SK-N-SH treated with all-trans-retinoic acid at 6 μM for 48 hours (cell line): Measurements from ENCODE around the gene EPC2.

Experiments used
- ARNTL ChIP-seq: fragments of 450-650 bp; formaldehyde crosslinking; IDR thresholded peaks from 2 replicates; pipeline ENCODE4 v1.5.0; 2020; ENCODE audit warnings: low read depth, mild to moderate bottlenecking, moderate library complexity, borderline replicate concordance
- CREB5 ChIP-seq: fragments of 250-450 bp; sonication (Bioruptor Pico); IDR thresholded peaks from 2 replicates; pipeline ENCODE4 v1.5.1; 2020; ENCODE audit warnings: low read depth, mild to moderate bottlenecking, moderate library complexity
- GLIS3 ChIP-seq: fragments of 250-450 bp; sonication (Bioruptor Pico); IDR thresholded peaks from 2 replicates; pipeline ENCODE4 v1.5.0; 2020; ENCODE audit warnings: mild to moderate bottlenecking, moderate library complexity
- PATZ1 ChIP-seq: fragments of 250-450 bp; sonication (Bioruptor Pico); IDR thresholded peaks from 2 replicates; pipeline ENCODE4 v1.8.0; 2020; ENCODE audit warnings: mild to moderate bottlenecking, moderate library complexity, borderline replicate concordance
- PPARA ChIP-seq: fragments of 250-450 bp; sonication (Bioruptor Pico); IDR thresholded peaks from 2 replicates; pipeline ENCODE4 v1.5.0; 2020; ENCODE audit warnings: mild to moderate bottlenecking, borderline replicate concordance
- SNAI2 ChIP-seq: fragments of 250-450 bp; sonication (Bioruptor Pico); IDR thresholded peaks from 2 replicates; pipeline ENCODE4 v1.5.0; 2020; ENCODE audit warnings: mild to moderate bottlenecking, moderate library complexity
- ZC3H10 ChIP-seq: fragments of 250-450 bp; sonication (Bioruptor Pico); IDR thresholded peaks from 2 replicates; pipeline ENCODE4 v1.5.1; 2021; ENCODE audit warnings: mild to moderate bottlenecking, moderate library complexity
- ZFP3 ChIP-seq: fragments of 250-450 bp; sonication (Bioruptor Pico); IDR thresholded peaks from 2 replicates; pipeline ENCODE4 v1.5.0; 2020; ENCODE audit warnings: mild to moderate bottlenecking, moderate library complexity
- ZFP30 ChIP-seq: fragments of 450-650 bp; formaldehyde crosslinking; IDR thresholded peaks from 2 replicates; pipeline ENCODE4 v1.5.0; 2022; ENCODE audit warnings: mild to moderate bottlenecking, moderate library complexity
- ZNF565 ChIP-seq: fragments of 450-650 bp; formaldehyde crosslinking; conservative IDR thresholded peaks from 2 replicates; pipeline ENCODE4 v1.5.0; 2020; ENCODE audit warnings: low read depth, mild to moderate bottlenecking, moderate library complexity
- TF ChIP-seq, protein P1 (sequence below): fragments of 250-450 bp; sonication (Bioruptor Pico); IDR thresholded peaks from 2 replicates; pipeline ENCODE4 v1.8.0; 2021; ENCODE audit warnings: low read depth, mild to moderate bottlenecking, moderate library complexity, borderline replicate concordance

DNA sequence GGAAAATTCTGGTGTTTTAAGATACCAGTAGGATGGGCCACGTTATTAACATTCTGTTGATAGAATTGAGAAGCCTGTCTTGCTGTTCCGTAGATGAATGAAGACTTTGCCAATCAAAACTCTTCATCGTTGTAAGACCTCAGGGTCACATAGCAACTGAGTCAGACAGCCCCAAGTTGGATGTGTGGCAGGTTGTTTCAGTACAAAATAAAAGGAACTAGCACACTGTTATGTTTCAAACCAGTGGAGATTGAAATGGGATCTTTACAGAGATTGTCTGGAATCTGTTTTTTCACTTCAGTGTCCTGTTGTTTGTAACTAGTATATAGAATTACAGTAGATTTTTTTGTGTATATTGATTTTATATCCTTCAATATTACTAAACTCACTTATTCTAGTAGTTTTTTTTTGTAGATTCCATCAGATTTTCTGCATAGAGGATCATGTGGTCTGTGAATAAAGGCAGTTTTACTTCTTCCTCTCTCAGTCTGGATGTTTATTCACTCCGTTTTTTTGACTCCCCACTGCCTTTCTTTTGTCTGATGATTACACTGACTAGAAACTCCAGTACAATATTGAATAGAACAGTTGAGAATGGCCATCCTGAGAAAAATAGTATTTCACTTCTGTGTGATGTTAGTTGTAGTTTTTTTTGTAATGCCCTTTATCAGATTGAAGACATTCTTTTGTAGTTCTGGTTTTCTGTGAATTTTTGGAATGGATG lies 22.7 kb downstream of the EPC2 start:
- no peak for TF ChIP-seq GLIS3
- TF ChIP-seq PATZ1 (CRISPR knock-in tag): no peak
- TF ChIP-seq ZFP30: no peak
- TF ChIP-seq ZFP3: no peak
- TF ChIP-seq CREB5 (CRISPR knock-in tag): no peak
- TF ChIP-seq, protein P1, sequence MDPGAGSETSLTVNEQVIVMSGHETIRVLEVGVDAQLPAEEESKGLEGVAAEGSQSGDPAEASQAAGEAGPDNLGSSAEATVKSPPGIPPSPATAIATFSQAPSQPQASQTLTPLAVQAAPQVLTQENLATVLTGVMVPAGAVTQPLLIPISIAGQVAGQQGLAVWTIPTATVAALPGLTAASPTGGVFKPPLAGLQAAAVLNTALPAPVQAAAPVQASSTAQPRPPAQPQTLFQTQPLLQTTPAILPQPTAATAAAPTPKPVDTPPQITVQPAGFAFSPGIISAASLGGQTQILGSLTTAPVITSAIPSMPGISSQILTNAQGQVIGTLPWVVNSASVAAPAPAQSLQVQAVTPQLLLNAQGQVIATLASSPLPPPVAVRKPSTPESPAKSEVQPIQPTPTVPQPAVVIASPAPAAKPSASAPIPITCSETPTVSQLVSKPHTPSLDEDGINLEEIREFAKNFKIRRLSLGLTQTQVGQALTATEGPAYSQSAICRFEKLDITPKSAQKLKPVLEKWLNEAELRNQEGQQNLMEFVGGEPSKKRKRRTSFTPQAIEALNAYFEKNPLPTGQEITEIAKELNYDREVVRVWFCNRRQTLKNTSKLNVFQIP (CRISPR knock-in tag): no peak
- TF ChIP-seq PPARA: no peak
- no peak for TF ChIP-seq ZNF565 (CRISPR knock-in tag)
- no peak for TF ChIP-seq ARNTL (CRISPR knock-in tag)
- TF ChIP-seq SNAI2 (CRISPR knock-in tag): no peak
- no peak for TF ChIP-seq ZC3H10 (CRISPR knock-in tag)
